GM10266 (cell line): Measurements from ENCODE around the gene TPSB2.
"Not testable (repeated sequence)": the region's sequence is repeated elsewhere in the genome, so short reads cannot be mapped to it uniquely, and the experiment has no call there.

Experiments
- DNase-seq: peaks from one replicate; pipeline ENCODE4 v3.0.0; 2012; ENCODE audit errors: extremely low spot score
- TF ChIP-seq, protein P1 (sequence below): IDR thresholded peaks from 2 replicates; pipeline ENCODE4 v1.5.1; 2012; ENCODE audit warnings: mild to moderate bottlenecking, low read depth; ENCODE audit not compliant: control insufficient read depth, insufficient read depth; ENCODE audit errors: missing control alignments

TPSB2 gene

DNA sequence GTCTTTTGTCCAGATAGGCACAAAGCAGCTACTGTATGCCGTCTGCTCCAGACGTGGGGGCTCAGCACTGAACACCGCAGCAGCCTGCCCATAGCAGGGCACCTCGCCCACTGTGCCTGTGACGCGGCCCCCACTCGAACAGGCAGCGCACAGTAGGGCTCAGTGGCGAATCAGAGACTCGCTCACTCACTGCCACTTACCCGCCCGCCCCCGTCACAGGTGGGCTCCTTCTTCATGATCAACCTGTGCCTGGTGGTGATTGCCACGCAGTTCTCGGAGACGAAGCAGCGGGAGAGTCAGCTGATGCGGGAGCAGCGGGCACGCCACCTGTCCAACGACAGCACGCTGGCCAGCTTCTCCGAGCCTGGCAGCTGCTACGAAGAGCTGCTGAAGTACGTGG lies 28.5 kb downstream of the TPSB2 start:
- TF ChIP-seq, protein P1, sequence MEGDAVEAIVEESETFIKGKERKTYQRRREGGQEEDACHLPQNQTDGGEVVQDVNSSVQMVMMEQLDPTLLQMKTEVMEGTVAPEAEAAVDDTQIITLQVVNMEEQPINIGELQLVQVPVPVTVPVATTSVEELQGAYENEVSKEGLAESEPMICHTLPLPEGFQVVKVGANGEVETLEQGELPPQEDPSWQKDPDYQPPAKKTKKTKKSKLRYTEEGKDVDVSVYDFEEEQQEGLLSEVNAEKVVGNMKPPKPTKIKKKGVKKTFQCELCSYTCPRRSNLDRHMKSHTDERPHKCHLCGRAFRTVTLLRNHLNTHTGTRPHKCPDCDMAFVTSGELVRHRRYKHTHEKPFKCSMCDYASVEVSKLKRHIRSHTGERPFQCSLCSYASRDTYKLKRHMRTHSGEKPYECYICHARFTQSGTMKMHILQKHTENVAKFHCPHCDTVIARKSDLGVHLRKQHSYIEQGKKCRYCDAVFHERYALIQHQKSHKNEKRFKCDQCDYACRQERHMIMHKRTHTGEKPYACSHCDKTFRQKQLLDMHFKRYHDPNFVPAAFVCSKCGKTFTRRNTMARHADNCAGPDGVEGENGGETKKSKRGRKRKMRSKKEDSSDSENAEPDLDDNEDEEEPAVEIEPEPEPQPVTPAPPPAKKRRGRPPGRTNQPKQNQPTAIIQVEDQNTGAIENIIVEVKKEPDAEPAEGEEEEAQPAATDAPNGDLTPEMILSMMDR, result no peak
- DNase-seq, result no peak

GRCh38 chr16:1200014-1200627 lies 29.9 kb downstream of the TPSB2 start:
- no peak for DNase-seq
- TF ChIP-seq, protein P1, result no peak

DNA sequence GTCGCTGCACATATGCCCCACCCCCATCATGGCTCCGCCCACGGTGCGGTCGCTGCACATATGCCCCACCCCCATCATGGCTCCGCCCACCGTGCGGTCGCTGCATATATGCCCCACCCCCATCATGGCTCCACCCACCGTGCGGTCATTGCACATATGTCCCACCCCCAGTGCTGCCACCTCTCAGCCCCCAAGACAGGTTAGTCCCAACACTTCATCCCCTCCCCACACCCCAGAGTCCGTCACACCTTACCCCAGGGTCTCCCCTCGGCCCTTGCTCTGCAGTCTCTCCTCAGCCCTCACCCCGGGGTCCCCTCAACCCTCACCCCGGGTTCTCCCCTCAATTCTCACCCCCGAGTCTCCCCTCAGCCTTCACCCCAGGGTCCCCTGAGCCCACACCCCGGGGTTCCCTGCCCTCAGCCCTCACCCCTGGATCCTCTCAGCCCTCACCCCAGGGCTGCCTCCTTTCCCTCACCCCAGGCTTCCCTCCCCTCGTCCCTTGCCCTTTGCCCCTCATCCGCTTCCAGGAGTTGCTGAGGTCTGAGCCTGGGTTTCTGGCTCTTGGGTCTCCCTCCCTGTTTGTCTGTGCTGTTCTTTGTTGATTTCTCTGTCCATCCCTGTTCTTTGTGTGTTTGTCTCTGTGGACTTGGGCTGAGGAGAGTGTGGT lies 30.5 kb downstream of the TPSB2 start:
- DNase-seq, result no peak

DNA sequence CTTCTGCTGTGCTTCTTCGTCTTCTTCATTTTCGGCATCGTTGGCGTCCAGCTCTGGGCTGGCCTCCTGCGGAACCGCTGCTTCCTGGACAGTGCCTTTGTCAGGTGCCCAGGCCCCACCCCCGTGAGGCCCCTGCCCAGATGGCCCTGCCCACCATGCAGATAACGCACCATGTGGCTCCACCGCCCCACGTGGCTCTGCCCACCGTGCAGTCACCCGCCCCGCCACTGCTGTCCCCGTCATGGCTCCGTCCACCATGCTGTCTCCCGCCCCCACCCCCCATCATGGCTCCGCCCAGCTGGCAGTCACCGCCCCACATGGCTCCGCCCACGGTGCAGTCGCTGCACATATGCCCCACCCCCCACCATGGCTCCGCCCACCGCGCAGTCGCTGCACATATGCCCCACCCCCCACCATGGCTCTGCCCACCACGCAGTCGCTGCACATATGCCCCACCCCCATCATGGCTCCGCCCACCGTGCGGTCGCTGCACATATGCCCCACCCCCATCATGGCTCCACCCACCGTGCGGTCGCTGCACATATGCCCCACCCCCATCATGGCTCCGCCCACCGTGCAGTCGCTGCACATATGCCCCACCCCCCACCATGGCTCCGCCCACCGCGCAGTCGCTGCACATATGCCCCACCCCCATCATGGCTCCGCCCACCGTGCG lies 31.2 kb downstream of the TPSB2 start:
- not testable (repeated sequence) for DNase-seq

More for the DNA sequence above, 30.5 kb downstream of the TPSB2 start:
- TF ChIP-seq, protein P1, result no peak

GRCh38 chr16:1198194-1198593 lies 31.8 kb downstream of the TPSB2 start:
- DNase-seq, result no peak
- TF ChIP-seq, protein P1, result no peak

GRCh38 chr16:1197237-1197866 lies 32.6 kb downstream of the TPSB2 start:
- TF ChIP-seq, protein P1, result no peak
- DNase-seq, result no peak

DNA sequence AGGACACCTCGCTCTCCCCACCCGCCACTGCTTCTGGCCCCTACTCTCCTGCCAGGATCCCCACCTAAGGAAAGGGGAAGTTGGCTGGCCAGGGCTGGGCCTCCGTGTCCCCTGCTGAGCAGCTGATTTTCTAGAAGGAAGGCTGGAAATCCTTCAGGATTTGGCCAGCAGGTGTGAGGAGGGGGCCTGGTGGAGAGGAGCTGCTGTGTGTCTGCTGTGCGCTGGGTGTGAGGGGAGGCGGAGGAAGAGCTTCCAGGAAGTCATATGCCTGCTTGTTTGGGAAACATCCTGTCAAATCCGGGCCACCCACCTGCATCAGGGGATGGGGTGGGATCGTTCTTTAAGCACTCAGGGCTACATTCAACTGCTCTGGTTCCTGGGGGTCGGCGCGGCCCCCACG lies 33.5 kb downstream of the TPSB2 start:
- TF ChIP-seq, protein P1, result no peak
- no peak for DNase-seq
